ENCODE measurements around the gene SLC41A2. TPM values are rescaled to one million over a fixed set of nuclear protein-coding genes. Genes with fewer than 3 reads are reported as not detected.

SLC41A2 gene
- total and polyA plus RNA-seq, 10 of the 15 experiments (the other 5 are each of a cell fraction or from before 2014, with no cell fraction given), result 3.5 to 19.0 (median 11.3) TPM

- ATAC-seq, result peak; percentile 97
- WGBS (ENCODE audit: insufficient coverage, insufficient replicate concordance, low lambda C conversion rate, missing lambda C conversion rate), result 8% methylated on average over 4 of the region's 4 CpGs
- TF ChIP-seq EP300 (IDR thresholded peaks at IDR 0.05; ENCODE audit: borderline replicate concordance in 1 of 2, control insufficient read depth in 1 of 2, low read depth in 2 of 2, low read length in 2 of 2) (peak; percentile 65 to 97), ZSCAN29 (IDR thresholded peaks at IDR 0.05) (no peak), NKRF (conservative IDR thresholded peaks at IDR 0.05) (no peak), ZNF592 (IDR thresholded peaks at IDR 0.05) (no peak), ZZZ3 (IDR thresholded peaks at IDR 0.05; ENCODE audit: control insufficient read depth, insufficient read length, low read depth) (no peak), POU2F2 (IDR thresholded peaks at IDR 0.05; ENCODE audit: borderline replicate concordance, low read depth, low read length) (peak; percentile 79; the same call in 1 of the 3 replicates), FOXK2 (IDR thresholded peaks at IDR 0.05) (no peak), JUNB (IDR thresholded peaks at IDR 0.05) (peak; percentile 99), EZH2 (IDR thresholded peaks at IDR 0.05; ENCODE audit: borderline replicate concordance, control insufficient read depth, low read depth, low read length) (no peak), NFIC (IDR thresholded peaks at IDR 0.05; ENCODE audit: low read depth, low read length) (peak; percentile 95), E2F4 (IDR thresholded peaks at IDR 0.05; ENCODE audit: low read depth, low read length) (no peak), BCL11A (IDR thresholded peaks at IDR 0.05; ENCODE audit: low read depth, low read length) (peak; percentile 97), ZNF24 (IDR thresholded peaks at IDR 0.05) (0 out of 2 replicates have a peak, but pooled peaks have one; percentile 11)
Observed at GRCh38 chr12:104930388-104931326, 27.4 kb downstream of the SLC41A2 start.

More at GRCh38 chr12:104930388-104931326, 27.4 kb downstream of the SLC41A2 start:
- CTCF ChIA-PET, result interaction anchor here (1.0 to 2.7 kb wide), 7 partner anchors 10 to 549 kb away, joined by 3 to 10 read pairs (median 4); partner anchors contain the start of gene SLC41A2
- no TSS peak for BruUV-seq (replicated peaks)
- Histone ChIP-seq H3K27ac (ENCODE audit: control insufficient read depth, insufficient read depth) (peak overlapping the region; percentile 93), H3K9me3 (replicated peaks; ENCODE audit: control insufficient read depth, insufficient read depth, low read length) (no peaks in the 10 kb centered on the region; the same call in 1 of the 3 replicates), H3K4me1 (ENCODE audit: control insufficient read depth, insufficient read depth, low read length) (peaks cover 49% of the 10 kb centered on the region), H4K20me1 (ENCODE audit: control insufficient read depth, insufficient read depth) (no peaks in the 10 kb centered on the region), H3K4me2 (ENCODE audit: control insufficient read depth, insufficient read depth) (peak overlapping the region; percentile 93), H3K36me3 (ENCODE audit: control insufficient read depth in 2 of 2, insufficient read depth in 2 of 2, low read length in 1 of 2) (0 out of 4 replicates have a peak, but pooled peaks cover 0 to 4% of the 10 kb centered on the region in 2 experiments), H3K79me2 (ENCODE audit: control insufficient read depth, insufficient read depth, low read length) (peaks cover 6% of the 10 kb centered on the region), H3K27me3 (replicated peaks in 1 of 2; ENCODE audit: control insufficient read depth in 2 of 2, insufficient read depth in 2 of 2, low read length in 1 of 2) (no peaks in the 10 kb centered on the region), H2AFZ (ENCODE audit: control insufficient read depth, low read depth, low read length) (peak overlapping the region; percentile 62), H3K9ac (ENCODE audit: control insufficient read depth, insufficient read depth, low read length) (peak overlapping the region; percentile 47; the same call in 1 of the 2 replicates), H3K4me3 (peak overlapping the region; percentile 48; the same call in 1 of the 2 replicates)
- intact Hi-C loops (cut with micrococcal nuclease; ENCODE audit: unreplicated experiment) (no loop called here), in situ Hi-C loops (cut with MboI) (no loop called here)
- POLR2A ChIA-PET, result interaction anchor here (0.6 to 2.5 kb wide), 5 partner anchors 10 to 1049 kb away, joined by 3 to 9 read pairs (median 3); no protein-coding TSS in a partner anchor
- SMC1A ChIA-PET (ENCODE audit: uncharacterized antibody, unreplicated experiment), result interaction anchor here (0.7 to 3.3 kb wide), 17 partner anchors 9 to 228 kb away, joined by 3 to 24 read pairs (median 3); partner anchors contain the start of gene SLC41A2
- FAIRE-seq, result peak; percentile 77
- peak; percentile 90 for DNase-seq (ENCODE audit: low read depth, low spot score)
- RAD21 ChIA-PET (ENCODE audit: unreplicated experiment), result interaction anchor here (1.0 to 2.3 kb wide), 8 partner anchors 9 to 327 kb away, joined by 3 to 12 read pairs (median 4); partner anchors contain the start of gene SLC41A2

All from GM12878 (cell line).